Measurements from ENCODE around the gene SLC25A21. TPM values are rescaled to one million over a fixed set of nuclear protein-coding genes. Genes with fewer than 3 reads are reported as not detected.
"Not testable (repeated sequence)": the region's sequence is repeated elsewhere in the genome, so short reads cannot be mapped to it uniquely, and the experiment has no call there.

Gene SLC25A21
- total RNA-seq, 4 donors from 2014 or later: 0.82 to 11.1 TPM; not detected in 2

GRCh38 chr14:37153483-37153882 lies 18.9 kb downstream of the SLC25A21 start:
- WGBS, 2 donors (ENCODE audit: low coverage in 1 of 2): 88% methylated on average over 5 of the region's 5 CpGs; no CpG with 5 or more reads in 1 of the 2 donors
- no peak for DNase-seq
- Histone ChIP-seq H3K4me3 (no peak overlapping the region), H3K27me3 (no peaks in the 10 kb centered on the region), H3K36me3 (no peaks in the 10 kb centered on the region), H3K9me3 (peaks cover 0 to 3% of the 10 kb centered on the region in 2 donors), H3K4me1 (peaks cover 0 to 6% (median 0%) of the 10 kb centered on the region in 4 donors), H3K27ac (no peak overlapping the region)
- TF ChIP-seq CTCF (IDR thresholded peaks at IDR 0.05) (no peak), POLR2A (IDR thresholded peaks at IDR 0.05) (no peak), POLR2AphosphoS5 (IDR thresholded peaks at IDR 0.05) (no peak), EP300 (IDR thresholded peaks at IDR 0.05; ENCODE audit: low read depth) (no peak)
- in situ Hi-C loops (cut with MboI; ENCODE audit: low pct_ligation_motif_present in 1 of 4, low pct_unique_long_range_greater_than_20kb in 1 of 4, low sequenced_read_pairs in 3 of 4): loop anchor here in 1 of 4 donors (25.0 kb wide), 1 partner anchor 491 kb away; the partner anchor contains the start of gene PAX9
- intact Hi-C loops (cut with DNase I; ENCODE audit: low total_unique reads): no loop called here

- no peaks in the 10 kb centered on the region for H3K36me3 ChIP-seq
Measured at GRCh38 chr14:37153005-37153404, 19.4 kb downstream of the SLC25A21 start.

GRCh38 chr14:37150414-37150813 lies 22.0 kb downstream of the SLC25A21 start:
- Histone ChIP-seq H3K27me3 (no peaks in the 10 kb centered on the region), H3K9me3 (peaks cover 0 to 3% of the 10 kb centered on the region in 2 donors), H3K36me3 (no peaks in the 10 kb centered on the region), H3K4me3 (no peak overlapping the region), H3K4me1 (peaks cover 0 to 6% (median 0%) of the 10 kb centered on the region in 4 donors), H3K27ac (no peak overlapping the region)
- TF ChIP-seq POLR2AphosphoS5 (IDR thresholded peaks at IDR 0.05) (no peak), CTCF (IDR thresholded peaks at IDR 0.05) (peak; percentile 35 to 76 (median 62)), POLR2A (IDR thresholded peaks at IDR 0.05) (no peak), EP300 (IDR thresholded peaks at IDR 0.05; ENCODE audit: low read depth) (no peak)
- intact Hi-C loops (cut with DNase I; ENCODE audit: low total_unique reads): no loop called here
- 0 to 1% methylated on average over 1 to 3 of the region's 3 CpGs for WGBS, 2 donors (ENCODE audit: low coverage in 1 of 2)
- in situ Hi-C loops (cut with MboI; ENCODE audit: low pct_ligation_motif_present in 1 of 4, low pct_unique_long_range_greater_than_20kb in 1 of 4, low sequenced_read_pairs in 3 of 4): loop anchor here in 1 of 4 donors (25.0 kb wide), 1 partner anchor 488 kb away; the partner anchor contains the start of gene PAX9
- no peak for DNase-seq

More at GRCh38 chr14:37153005-37153404, 19.4 kb downstream of the SLC25A21 start:
- H3K4me3 ChIP-seq: no peak overlapping the region
- in situ Hi-C loops (cut with MboI; ENCODE audit: low pct_ligation_motif_present in 1 of 4, low pct_unique_long_range_greater_than_20kb in 1 of 4, low sequenced_read_pairs in 3 of 4) (loop anchor here in 1 of 4 donors (25.0 kb wide), 1 partner anchor 491 kb away; the partner anchor contains the start of gene PAX9), intact Hi-C loops (cut with DNase I; ENCODE audit: low total_unique reads) (no loop called here)
- H3K27me3 ChIP-seq: no peaks in the 10 kb centered on the region
- WGBS, 2 donors (ENCODE audit: low coverage in 1 of 2): 22% methylated on average over 1 of the region's 1 CpG; no CpG with 5 or more reads in 1 of the 2 donors
- peaks cover 0 to 6% (median 0%) of the 10 kb centered on the region in 4 donors for H3K4me1 ChIP-seq
- TF ChIP-seq CTCF (IDR thresholded peaks at IDR 0.05): no peak
- TF ChIP-seq POLR2A (IDR thresholded peaks at IDR 0.05): no peak
- TF ChIP-seq EP300 (IDR thresholded peaks at IDR 0.05; ENCODE audit: low read depth): no peak
- no peak for TF ChIP-seq POLR2AphosphoS5 (IDR thresholded peaks at IDR 0.05)
- DNase-seq: no peak
- peaks cover 0 to 3% of the 10 kb centered on the region in 2 donors for H3K9me3 ChIP-seq
- H3K27ac ChIP-seq: no peak overlapping the region

- intact Hi-C loops (cut with DNase I; ENCODE audit: low total_unique reads) (no loop called here), in situ Hi-C loops (cut with MboI; ENCODE audit: low pct_ligation_motif_present in 1 of 4, low pct_unique_long_range_greater_than_20kb in 1 of 4, low sequenced_read_pairs in 3 of 4) (no loop called here)
- no peaks in the 10 kb centered on the region for H3K27me3 ChIP-seq
- TF ChIP-seq POLR2A (IDR thresholded peaks at IDR 0.05) (no peak), EP300 (IDR thresholded peaks at IDR 0.05; ENCODE audit: low read depth) (no peak), CTCF (IDR thresholded peaks at IDR 0.05) (no peak), POLR2AphosphoS5 (IDR thresholded peaks at IDR 0.05) (no peak)
- H3K4me3 ChIP-seq: no peak overlapping the region
- WGBS, 2 donors (ENCODE audit: low coverage in 1 of 2): 61 to 75% methylated on average over 1 of the region's 1 CpG
- H3K4me1 ChIP-seq: peaks cover 0 to 6% (median 0%) of the 10 kb centered on the region in 4 donors
- no peak for DNase-seq
- no peak overlapping the region for H3K27ac ChIP-seq
- no peaks in the 10 kb centered on the region for H3K36me3 ChIP-seq
- H3K9me3 ChIP-seq: no peaks in the 10 kb centered on the region
Measured at GRCh38 chr14:37147310-37147880, 25.0 kb downstream of the SLC25A21 start.

- DNase-seq; intact Hi-C loops (cut with DNase I; ENCODE audit: low total_unique reads): not testable (repeated sequence)
- WGBS, 2 donors (ENCODE audit: low coverage in 1 of 2): 71% methylated on average over 1 of the region's 1 CpG; no CpG with 5 or more reads in 1 of the 2 donors
Measured at GRCh38 chr14:37146438-37146837, 26.0 kb downstream of the SLC25A21 start.

More at GRCh38 chr14:37146438-37146837, 26.0 kb downstream of the SLC25A21 start:
- H3K9me3 ChIP-seq; in situ Hi-C loops (cut with MboI; ENCODE audit: low pct_ligation_motif_present in 1 of 4, low pct_unique_long_range_greater_than_20kb in 1 of 4, low sequenced_read_pairs in 3 of 4); H3K27me3 ChIP-seq; H3K27ac ChIP-seq; H3K4me3 ChIP-seq; H3K36me3 ChIP-seq; H3K4me1 ChIP-seq: not testable (repeated sequence)
